Naive thymus-derived CD4-positive, alpha-beta T cell (primary cell): ENCODE data around the gene MCOLN2. TPM values are rescaled to one million over a fixed set of nuclear protein-coding genes. Genes with fewer than 3 reads are reported as not detected.

Experiments
- ATAC-seq: fragments of 150-1000 bp; cut with Tn5 transposase; 2 replicates; pipeline ENCODE4 v1.10.0; 2021; ENCODE audit warnings: mild to moderate bottlenecking, moderate library complexity
- CTCF ChIA-PET: fragments of 350-600 bp; sonication (Branson Sonifier 250); formaldehyde crosslinking; loops from one replicate; lab custom pipeline; 2021; ENCODE audit warnings: antibody characterized with exemption; lab: Charles Lee
- POLR2A ChIA-PET: fragments of 350-600 bp; sonication (Branson Sonifier 250); formaldehyde crosslinking; loops from one replicate; lab custom pipeline; 2021; ENCODE audit warnings: antibody characterized with exemption, inconsistent platforms; lab: Charles Lee
- DNase-seq, 9 donors: peaks; one replicate each; pipeline versions ENCODE4 v3.0.0 to v3.0.0-alpha.2; 2020 to 2022; ENCODE audit warnings: mixed read lengths in 1 of 9
- H3K27ac ChIP-seq: one replicate; pipeline ENCODE4 v1.7.0; 2013; ENCODE audit warnings: mild to moderate bottlenecking, low read depth, low read length, moderate library complexity
- H3K27me3 ChIP-seq, 2 donors: one replicate each; pipeline ENCODE4 v1.7.0; 2013; ENCODE audit warnings: low read length in 2 of 2, mild to moderate bottlenecking in 2 of 2, moderate library complexity in 2 of 2; ENCODE audit not compliant: control insufficient read depth in 2 of 2, insufficient read depth in 2 of 2
- H3K36me3 ChIP-seq, 3 experiments: 1 replicate in 2 of 3; 2 replicates in 1 of 3; pipeline ENCODE4 v1.7.0; 2013; ENCODE audit warnings: low read length in 3 of 3, mild to moderate bottlenecking in 3 of 3, moderate library complexity in 1 of 3; ENCODE audit not compliant: insufficient read depth in 3 of 3, control insufficient read depth in 2 of 3
- H3K4me1 ChIP-seq, 2 donors: one replicate each; pipeline ENCODE4 v1.7.0; 2013; ENCODE audit warnings: low read length in 2 of 2, mild to moderate bottlenecking in 2 of 2, moderate library complexity in 1 of 2; ENCODE audit not compliant: control insufficient read depth in 2 of 2, insufficient read depth in 2 of 2
- H3K4me3 ChIP-seq: 2 replicates; pipeline ENCODE4 v1.7.0; 2013; ENCODE audit warnings: mild to moderate bottlenecking, low read length
- H3K9me3 ChIP-seq, 3 experiments: 1 replicate in 2 of 3; 2 replicates in 1 of 3; pipeline ENCODE4 v1.7.0; 2013; ENCODE audit warnings: low read length in 3 of 3; ENCODE audit not compliant: control insufficient read depth in 2 of 3
- H3K27ac Mint-ChIP-seq, 9 donors: one replicate each; pipeline ENCODE4 v1.8.0; 2020 to 2022; ENCODE audit warnings: mixed read lengths in 9 of 9, mild to moderate bottlenecking in 8 of 9, moderate library complexity in 5 of 9, inconsistent platforms in 2 of 9
- H3K27me3 Mint-ChIP-seq, 5 donors: one replicate each; pipeline ENCODE4 v1.8.0; 2021 to 2022; ENCODE audit warnings: mixed read lengths in 5 of 5, mild to moderate bottlenecking in 1 of 5
- H3K36me3 Mint-ChIP-seq, 5 donors: one replicate each; pipeline ENCODE4 v1.8.0; 2020 to 2022; ENCODE audit warnings: mixed read lengths in 5 of 5, mild to moderate bottlenecking in 3 of 5, inconsistent platforms in 1 of 5
- H3K4me1 Mint-ChIP-seq, 7 donors: one replicate each; pipeline ENCODE4 v1.8.0; 2020 to 2022; ENCODE audit warnings: mixed read lengths in 7 of 7, mild to moderate bottlenecking in 3 of 7, inconsistent platforms in 1 of 7
- H3K4me3 Mint-ChIP-seq, 10 donors: one replicate each; pipeline ENCODE4 v1.8.0; 2020 to 2022; ENCODE audit warnings: mild to moderate bottlenecking in 10 of 10, mixed read lengths in 10 of 10, moderate library complexity in 6 of 10, inconsistent platforms in 2 of 10
- H3K9me3 Mint-ChIP-seq, 11 donors: one replicate each; pipeline ENCODE4 v1.8.0; 2020 to 2022; ENCODE audit warnings: mixed read lengths in 11 of 11, mild to moderate bottlenecking in 4 of 11, inconsistent platforms in 1 of 11, moderate library complexity in 1 of 11
- intact Hi-C, 2 donors: fragments of 100-400 bp; cut with micrococcal nuclease; formaldehyde crosslinking; loops; one replicate each; pipeline ENCODE4 v1.15.1; 2023
- polyA plus RNA-seq, 2 donors: library from polyadenylated mRNA; unstranded; fragments of 300-500 nt; fragmentation: Illumina TruSeq; gene quantifications; one replicate each; pipeline ENCODE4 v1.2.3, GENCODE V29; 2021
- total RNA-seq, 6 experiments: library from RNA in 5 of 6; stranded (reverse) in 5 of 6; gene quantifications; 1 replicate in 5 of 6; 2 replicates in 1 of 6; pipeline ENCODE4 v1.2.3 and lab custom pipeline; 2021 to 2026

Gene MCOLN2
- total and polyA plus RNA-seq, 7 experiments from 2014 or later = 0.41 to 35.7 (median 3.0) TPM; not detected in 1

GRCh38 chr1:84930831-84931230, 66.1 kb downstream of the MCOLN2 start:
- Histone ChIP-seq H3K27me3 (no peaks in the 10 kb centered on the region), H3K27ac (no peak overlapping the region), H3K4me3 (no peak overlapping the region), H3K9me3 (no peaks in the 10 kb centered on the region), H3K4me1 (peaks cover 0 to 11% of the 10 kb centered on the region in 2 donors), H3K36me3 (no peaks in the 10 kb centered on the region)
- DNase-seq (no peak), ATAC-seq (no peak)
- Mint-ChIP-seq H3K27ac (peak overlapping the region in 2 of 9 donors; percentile 23 to 30), H3K4me3 (peak overlapping the region in 4 of 10 donors; percentile 29 to 56 (median 48)), H3K36me3 (peaks cover 0 to 15% (median 0%) of the 10 kb centered on the region in 5 donors), H3K9me3 (no peaks in the 10 kb centered on the region), H3K4me1 (peaks cover 6 to 23% (median 18%) of the 10 kb centered on the region in 7 donors), H3K27me3 (no peaks in the 10 kb centered on the region)
- ChIA-PET POLR2A (no interaction called here), CTCF (interaction anchor here (0.7 to 1.3 kb wide), 3 partner anchors 10 to 329 kb away, joined by 3 read pairs; partner anchors contain the start of gene C1orf52)
- intact Hi-C loops = loop anchor here in 1 of 2 donors (10.0 kb wide), 1 partner anchor 626 kb away; the partner anchor contains the start of gene SAMD13

- Histone ChIP-seq H3K27me3 (no peaks in the 10 kb centered on the region), H3K27ac (no peak overlapping the region), H3K9me3 (no peaks in the 10 kb centered on the region), H3K4me3 (no peak overlapping the region), H3K36me3 (no peaks in the 10 kb centered on the region), H3K4me1 (peaks cover 0 to 11% of the 10 kb centered on the region in 2 donors)
- Mint-ChIP-seq H3K27ac (peak overlapping the region in 4 of 9 donors; percentile 11 to 72 (median 26)), H3K4me1 (peaks cover 6 to 23% (median 18%) of the 10 kb centered on the region in 7 donors), H3K4me3 (peak overlapping the region in 6 of 10 donors; percentile 0 to 56 (median 47)), H3K36me3 (peaks cover 0 to 15% (median 0%) of the 10 kb centered on the region in 5 donors), H3K27me3 (no peaks in the 10 kb centered on the region), H3K9me3 (no peaks in the 10 kb centered on the region)
- peak; percentile 32 for ATAC-seq
- CTCF ChIA-PET = interaction anchor here (1.3 kb wide), 1 partner anchor 11 kb away, joined by 3 read pairs; no protein-coding TSS in a partner anchor
- intact Hi-C loops = loop anchor here in 1 of 2 donors (10.0 kb wide), 1 partner anchor 626 kb away; the partner anchor contains the start of gene SAMD13
- POLR2A ChIA-PET = no interaction called here
- DNase-seq = no peak
Measured at GRCh38 chr1:84930329-84930728, 66.6 kb downstream of the MCOLN2 start.

- POLR2A ChIA-PET = interaction anchor here (0.7 kb wide), 1 partner anchor 15 kb away, joined by 3 read pairs; no protein-coding TSS in a partner anchor
Measured at GRCh38 chr1:84929581-84929980, 67.3 kb downstream of the MCOLN2 start.

GRCh38 chr1:84928979-84929378, 67.9 kb downstream of the MCOLN2 start:
- Mint-ChIP-seq H3K4me1 (peaks cover 6 to 23% (median 18%) of the 10 kb centered on the region in 7 donors), H3K4me3 (no peak overlapping the region), H3K27me3 (no peaks in the 10 kb centered on the region), H3K36me3 (peaks cover 0 to 15% (median 0%) of the 10 kb centered on the region in 5 donors), H3K9me3 (no peaks in the 10 kb centered on the region), H3K27ac (peak overlapping the region in 1 of 9 donors; percentile 5)
- no peaks in the 10 kb centered on the region for H3K9me3 ChIP-seq
- intact Hi-C loops = no loop called here
- H3K4me3 ChIP-seq = no peak overlapping the region
- no peak for DNase-seq
- H3K36me3 ChIP-seq = no peaks in the 10 kb centered on the region
- POLR2A ChIA-PET = interaction anchor here (0.7 kb wide), 1 partner anchor 16 kb away, joined by 3 read pairs; no protein-coding TSS in a partner anchor
- H3K27me3 ChIP-seq = no peaks in the 10 kb centered on the region
- H3K4me1 ChIP-seq = peaks cover 0 to 11% of the 10 kb centered on the region in 2 donors
- ATAC-seq = no peak
- no peak overlapping the region for H3K27ac ChIP-seq
- CTCF ChIA-PET = interaction anchor here (1.4 kb wide), 1 partner anchor 16 kb away, joined by 3 read pairs; no protein-coding TSS in a partner anchor

More at GRCh38 chr1:84929581-84929980, 67.3 kb downstream of the MCOLN2 start:
- Mint-ChIP-seq H3K27ac (peak overlapping the region in 1 of 9 donors; percentile 29), H3K4me1 (peaks cover 6 to 23% (median 18%) of the 10 kb centered on the region in 7 donors), H3K4me3 (peak overlapping the region in 2 of 10 donors; percentile 3 to 6), H3K9me3 (no peaks in the 10 kb centered on the region), H3K27me3 (no peaks in the 10 kb centered on the region), H3K36me3 (peaks cover 0 to 15% (median 0%) of the 10 kb centered on the region in 5 donors)
- intact Hi-C loops = no loop called here
- Histone ChIP-seq H3K36me3 (no peaks in the 10 kb centered on the region), H3K27me3 (no peaks in the 10 kb centered on the region), H3K4me1 (peaks cover 0 to 11% of the 10 kb centered on the region in 2 donors), H3K27ac (no peak overlapping the region), H3K4me3 (no peak overlapping the region), H3K9me3 (no peaks in the 10 kb centered on the region)
- DNase-seq (no peak), ATAC-seq (no peak)
- CTCF ChIA-PET = interaction anchor here (1.4 kb wide), 1 partner anchor 15 kb away, joined by 3 read pairs; no protein-coding TSS in a partner anchor

- H3K36me3 Mint-ChIP-seq = peaks cover 0 to 5% (median 0%) of the 10 kb centered on the region in 5 donors
- intact Hi-C loops = no loop called here
- Histone ChIP-seq H3K4me3 (no peak overlapping the region), H3K4me1 (no peaks in the 10 kb centered on the region), H3K27me3 (no peaks in the 10 kb centered on the region), H3K27ac (no peak overlapping the region), H3K9me3 (no peaks in the 10 kb centered on the region), H3K36me3 (no peaks in the 10 kb centered on the region)
- no peak for DNase-seq
- CTCF ChIA-PET = interaction anchor here (0.6 to 2.7 kb wide), 3 partner anchors 11 to 318 kb away, joined by 3 to 13 read pairs (median 3); no protein-coding TSS in a partner anchor
- H3K4me3 Mint-ChIP-seq = no peak overlapping the region
- H3K4me1 Mint-ChIP-seq = no peaks in the 10 kb centered on the region
- no peaks in the 10 kb centered on the region for H3K9me3 Mint-ChIP-seq
- POLR2A ChIA-PET = no interaction called here
- no peak for ATAC-seq
- H3K27ac Mint-ChIP-seq = no peak overlapping the region
- H3K27me3 Mint-ChIP-seq = peaks cover 0 to 10% (median 2%) of the 10 kb centered on the region in 5 donors
Measured at GRCh38 chr1:84923317-84923716, 73.6 kb downstream of the MCOLN2 start.

GRCh38 chr1:84920159-84920558, 76.8 kb downstream of the MCOLN2 start:
- H3K36me3 Mint-ChIP-seq = no peaks in the 10 kb centered on the region
- no peak for ATAC-seq
- no peak for DNase-seq
- no peak overlapping the region for H3K4me3 Mint-ChIP-seq
- H3K4me1 ChIP-seq = no peaks in the 10 kb centered on the region
- POLR2A ChIA-PET = no interaction called here
- no peak overlapping the region for H3K27ac ChIP-seq
- peaks cover 0 to 2% (median 0%) of the 10 kb centered on the region in 7 donors for H3K4me1 Mint-ChIP-seq
- no peaks in the 10 kb centered on the region for H3K9me3 Mint-ChIP-seq
- H3K27ac Mint-ChIP-seq = no peak overlapping the region
- intact Hi-C loops = no loop called here
- no peaks in the 10 kb centered on the region for H3K27me3 ChIP-seq
- CTCF ChIA-PET = no interaction called here
- no peaks in the 10 kb centered on the region for H3K9me3 ChIP-seq
- no peak overlapping the region for H3K4me3 ChIP-seq
- peaks cover 0 to 18% (median 5%) of the 10 kb centered on the region in 5 donors for H3K27me3 Mint-ChIP-seq
- no peaks in the 10 kb centered on the region for H3K36me3 ChIP-seq
